ENCODE measurements around the gene NOL3. TPM values are rescaled to one million over a fixed set of nuclear protein-coding genes. Genes with fewer than 3 reads are reported as not detected.

NOL3 gene
- total RNA-seq, 1 donor from 2014 or later: 55.6 TPM

- Histone ChIP-seq H3K4me3 (no peak overlapping the region), H3K4me1 (peaks cover 21% of the 10 kb centered on the region), H3K9me3 (no peaks in the 10 kb centered on the region), H3K27me3 (ENCODE audit: low read depth) (peaks cover 12% of the 10 kb centered on the region), H3K36me3 (peaks cover 66% of the 10 kb centered on the region), H3K27ac (no peak overlapping the region)
- ATAC-seq: no peak
- no peak for DNase-seq
- TF ChIP-seq CTCF (IDR thresholded peaks at IDR 0.05): no peak
- intact Hi-C loops (cut with DNase I): no loop called here
These were observed 22.7 kb upstream of the NOL3 start for GRCh38 chr16:67147437-67148140.

GRCh38 chr16:67148221-67148620 lies 22.1 kb upstream of the NOL3 start:
- TF ChIP-seq CTCF (IDR thresholded peaks at IDR 0.05): no peak
- intact Hi-C loops (cut with DNase I): no loop called here
- H3K9me3 ChIP-seq: no peaks in the 10 kb centered on the region
- H3K27ac ChIP-seq: no peak overlapping the region
- DNase-seq: no peak
- no peak overlapping the region for H3K4me3 ChIP-seq
- no peak for ATAC-seq
- peaks cover 21% of the 10 kb centered on the region for H3K4me1 ChIP-seq
- peaks cover 60% of the 10 kb centered on the region for H3K36me3 ChIP-seq
- peaks cover 12% of the 10 kb centered on the region for H3K27me3 ChIP-seq (ENCODE audit: low read depth)

- H3K27me3 ChIP-seq (ENCODE audit: low read depth): peaks cover 12% of the 10 kb centered on the region
- intact Hi-C loops (cut with DNase I): no loop called here
- H3K27ac ChIP-seq: no peak overlapping the region
- H3K9me3 ChIP-seq: no peaks in the 10 kb centered on the region
- no peak for TF ChIP-seq CTCF (IDR thresholded peaks at IDR 0.05)
- no peak for ATAC-seq
- DNase-seq: no peak
- peaks cover 21% of the 10 kb centered on the region for H3K4me1 ChIP-seq
- peaks cover 54% of the 10 kb centered on the region for H3K36me3 ChIP-seq
- H3K4me3 ChIP-seq: no peak overlapping the region
These were observed 21.6 kb upstream of the NOL3 start for GRCh38 chr16:67148656-67149275.

GRCh38 chr16:67149276-67150046 lies 20.9 kb upstream of the NOL3 start:
- TF ChIP-seq CTCF (IDR thresholded peaks at IDR 0.05): no peak
- DNase-seq (no peak), ATAC-seq (no peak)
- H3K4me1 ChIP-seq: peaks cover 21% of the 10 kb centered on the region
- peak overlapping the region; percentile 68 for H3K4me3 ChIP-seq
- intact Hi-C loops (cut with DNase I): loop anchor here (10.0 kb wide), 1 partner anchor 175 kb away; no protein-coding TSS in a partner anchor
- no peak overlapping the region for H3K27ac ChIP-seq
- peaks cover 12% of the 10 kb centered on the region for H3K27me3 ChIP-seq (ENCODE audit: low read depth)
- H3K36me3 ChIP-seq: peaks cover 51% of the 10 kb centered on the region
- no peaks in the 10 kb centered on the region for H3K9me3 ChIP-seq

GRCh38 chr16:67150047-67150832 lies 20.1 kb upstream of the NOL3 start:
- Histone ChIP-seq H3K9me3 (no peaks in the 10 kb centered on the region), H3K27ac (peak overlapping the region; percentile 84), H3K36me3 (peaks cover 43% of the 10 kb centered on the region), H3K27me3 (ENCODE audit: low read depth) (peaks cover 12% of the 10 kb centered on the region), H3K4me3 (peak overlapping the region; percentile 68), H3K4me1 (peaks cover 27% of the 10 kb centered on the region)
- no peak for TF ChIP-seq CTCF (IDR thresholded peaks at IDR 0.05)
- DNase-seq (peak; percentile 63), ATAC-seq (peak; percentile 75 to 76)
- intact Hi-C loops (cut with DNase I): loop anchor here (10.0 kb wide), 1 partner anchor 175 kb away; no protein-coding TSS in a partner anchor

All from lower lobe of right lung (tissue), 2 donors.